ENCODE measurements around the gene ARID1A.
A peak's percentile ranks its signal among the peaks of the same experiment; 100 is the strongest.

ARID1A gene

DNA sequence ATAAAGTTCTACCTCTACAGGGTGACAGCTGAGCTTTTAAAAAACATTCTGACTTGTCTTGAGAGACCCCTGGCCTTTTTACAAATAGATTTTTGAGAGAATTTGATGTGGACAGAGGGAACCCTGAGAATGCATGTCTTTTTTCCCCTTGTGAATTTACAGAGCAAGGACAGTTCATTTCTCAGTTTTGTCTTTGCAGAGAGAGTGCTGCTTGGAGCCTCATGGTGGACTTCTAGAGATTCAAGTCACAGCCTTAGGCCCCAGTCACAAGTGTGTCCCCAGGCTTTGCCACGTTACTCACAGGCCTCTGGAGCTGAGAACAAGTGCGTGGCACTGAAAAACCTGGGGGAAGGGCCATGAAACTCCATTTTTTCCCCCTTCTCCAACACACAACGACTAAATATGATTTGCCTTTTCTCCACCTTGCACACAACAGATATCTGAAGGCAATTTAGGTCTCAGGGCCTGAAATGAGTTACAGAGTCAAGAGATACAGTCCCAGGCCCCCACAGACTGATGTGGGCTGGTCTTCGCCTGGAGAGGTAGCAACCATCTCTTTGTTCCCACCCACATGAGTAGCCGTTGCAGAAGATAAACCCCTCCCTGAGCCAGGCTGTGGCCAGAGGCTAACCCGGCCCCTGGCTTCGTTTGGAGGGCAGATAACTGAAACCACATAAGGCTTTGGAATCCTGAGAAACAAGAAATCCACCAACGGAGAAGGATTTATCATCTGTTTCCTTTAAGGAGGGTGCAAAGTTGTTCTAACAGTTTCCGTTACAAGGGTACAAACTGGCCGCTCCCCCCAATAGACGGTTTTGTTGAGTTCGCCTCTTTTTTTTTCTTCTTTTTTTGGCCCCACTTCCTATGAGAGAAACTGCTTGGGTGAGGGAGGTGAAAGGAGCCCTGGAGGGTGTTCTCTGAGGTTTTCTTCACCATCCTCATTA, 90.9 kb downstream of the ARID1A start:
- no peak for TF ChIP-seq FOXP2 (optimal IDR thresholded peaks at IDR 0.05; ENCODE audit: borderline replicate concordance, extremely low read depth, extremely low read length, insufficient read depth)
- TF ChIP-seq SIN3A (IDR thresholded peaks at IDR 0.05; ENCODE audit: borderline replicate concordance, insufficient read depth, low read length), result no peak
- peak; percentile 15; the same call in 1 of the 2 replicates for TF ChIP-seq TAF1 (IDR thresholded peaks at IDR 0.05; ENCODE audit: borderline replicate concordance, insufficient read depth, low read length)
- TF ChIP-seq POLR2AphosphoS5 (IDR thresholded peaks at IDR 0.05; ENCODE audit: low read depth, low read length), result peak; percentile 79
- TF ChIP-seq, protein P1, sequence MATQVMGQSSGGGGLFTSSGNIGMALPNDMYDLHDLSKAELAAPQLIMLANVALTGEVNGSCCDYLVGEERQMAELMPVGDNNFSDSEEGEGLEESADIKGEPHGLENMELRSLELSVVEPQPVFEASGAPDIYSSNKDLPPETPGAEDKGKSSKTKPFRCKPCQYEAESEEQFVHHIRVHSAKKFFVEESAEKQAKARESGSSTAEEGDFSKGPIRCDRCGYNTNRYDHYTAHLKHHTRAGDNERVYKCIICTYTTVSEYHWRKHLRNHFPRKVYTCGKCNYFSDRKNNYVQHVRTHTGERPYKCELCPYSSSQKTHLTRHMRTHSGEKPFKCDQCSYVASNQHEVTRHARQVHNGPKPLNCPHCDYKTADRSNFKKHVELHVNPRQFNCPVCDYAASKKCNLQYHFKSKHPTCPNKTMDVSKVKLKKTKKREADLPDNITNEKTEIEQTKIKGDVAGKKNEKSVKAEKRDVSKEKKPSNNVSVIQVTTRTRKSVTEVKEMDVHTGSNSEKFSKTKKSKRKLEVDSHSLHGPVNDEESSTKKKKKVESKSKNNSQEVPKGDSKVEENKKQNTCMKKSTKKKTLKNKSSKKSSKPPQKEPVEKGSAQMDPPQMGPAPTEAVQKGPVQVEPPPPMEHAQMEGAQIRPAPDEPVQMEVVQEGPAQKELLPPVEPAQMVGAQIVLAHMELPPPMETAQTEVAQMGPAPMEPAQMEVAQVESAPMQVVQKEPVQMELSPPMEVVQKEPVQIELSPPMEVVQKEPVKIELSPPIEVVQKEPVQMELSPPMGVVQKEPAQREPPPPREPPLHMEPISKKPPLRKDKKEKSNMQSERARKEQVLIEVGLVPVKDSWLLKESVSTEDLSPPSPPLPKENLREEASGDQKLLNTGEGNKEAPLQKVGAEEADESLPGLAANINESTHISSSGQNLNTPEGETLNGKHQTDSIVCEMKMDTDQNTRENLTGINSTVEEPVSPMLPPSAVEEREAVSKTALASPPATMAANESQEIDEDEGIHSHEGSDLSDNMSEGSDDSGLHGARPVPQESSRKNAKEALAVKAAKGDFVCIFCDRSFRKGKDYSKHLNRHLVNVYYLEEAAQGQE (IDR thresholded peaks at IDR 0.05; ENCODE audit: insufficient read depth in 1 of 2, low read depth in 2 of 2, low read length in 2 of 2), result no peak

- TF ChIP-seq POLR2AphosphoS5 (IDR thresholded peaks at IDR 0.05; ENCODE audit: low read depth, low read length), result no peak
- TF ChIP-seq SIN3A (IDR thresholded peaks at IDR 0.05; ENCODE audit: borderline replicate concordance, insufficient read depth, low read length), result no peak
- TF ChIP-seq, protein P1 (IDR thresholded peaks at IDR 0.05; ENCODE audit: insufficient read depth in 1 of 2, low read depth in 2 of 2, low read length in 2 of 2), result no peak
- no peak for TF ChIP-seq TAF1 (IDR thresholded peaks at IDR 0.05; ENCODE audit: borderline replicate concordance, insufficient read depth, low read length)
- no peak for TF ChIP-seq FOXP2 (optimal IDR thresholded peaks at IDR 0.05; ENCODE audit: borderline replicate concordance, extremely low read depth, extremely low read length, insufficient read depth)
These were observed 91.5 kb downstream of the ARID1A start for GRCh38 chr1:26787381-26787705.

- TF ChIP-seq, protein P1 (IDR thresholded peaks at IDR 0.05; ENCODE audit: insufficient read depth in 1 of 2, low read depth in 2 of 2, low read length in 2 of 2), result 0 out of 4 replicates have a peak, but pooled peaks of 1 of the 2 experiments have one; percentile 31
- no peak for TF ChIP-seq FOXP2 (optimal IDR thresholded peaks at IDR 0.05; ENCODE audit: borderline replicate concordance, extremely low read depth, extremely low read length, insufficient read depth)
- peak; percentile 85 for TF ChIP-seq POLR2AphosphoS5 (IDR thresholded peaks at IDR 0.05; ENCODE audit: low read depth, low read length)
- peak; percentile 84; the same call in 1 of the 2 replicates for TF ChIP-seq TAF1 (IDR thresholded peaks at IDR 0.05; ENCODE audit: borderline replicate concordance, insufficient read depth, low read length)
- TF ChIP-seq SIN3A (IDR thresholded peaks at IDR 0.05; ENCODE audit: borderline replicate concordance, insufficient read depth, low read length), result no peak
These were observed 92.1 kb downstream of the ARID1A start, which contains the start of gene PIGV for GRCh38 chr1:26787706-26788514. PIGV (plus strand) TSS chr1:26787950; CDS start chr1:26790816, 2,866 bp downstream.

GRCh38 chr1:26788515-26788785, 92.6 kb downstream of the ARID1A start:
- no peak for TF ChIP-seq FOXP2 (optimal IDR thresholded peaks at IDR 0.05; ENCODE audit: borderline replicate concordance, extremely low read depth, extremely low read length, insufficient read depth)
- TF ChIP-seq SIN3A (IDR thresholded peaks at IDR 0.05; ENCODE audit: borderline replicate concordance, insufficient read depth, low read length), result no peak
- TF ChIP-seq, protein P1 (IDR thresholded peaks at IDR 0.05; ENCODE audit: insufficient read depth in 1 of 2, low read depth in 2 of 2, low read length in 2 of 2), result no peak
- TF ChIP-seq TAF1 (IDR thresholded peaks at IDR 0.05; ENCODE audit: borderline replicate concordance, insufficient read depth, low read length), result no peak
- TF ChIP-seq POLR2AphosphoS5 (IDR thresholded peaks at IDR 0.05; ENCODE audit: low read depth, low read length), result no peak

All from PFSK-1 (cell line).